Mucosa of rectum (tissue), 2 donors: ENCODE data around the gene RARRES2.

Experiments
- H3K27ac ChIP-seq, 2 donors: one replicate each; pipeline ENCODE4 v1.7.0; 2013; ENCODE audit warnings: inconsistent platforms in 2 of 2, low read depth in 2 of 2, low read length in 2 of 2
- H3K27me3 ChIP-seq, 2 donors: one replicate each; pipeline ENCODE4 v1.7.0; 2013; ENCODE audit warnings: low read length in 2 of 2; ENCODE audit not compliant: control insufficient read depth in 2 of 2, insufficient read depth in 2 of 2
- H3K36me3 ChIP-seq, 2 donors: one replicate each; pipeline ENCODE4 v1.7.0; 2013; ENCODE audit warnings: low read length in 2 of 2; ENCODE audit not compliant: control insufficient read depth in 2 of 2, insufficient read depth in 2 of 2
- H3K4me1 ChIP-seq, 2 donors: one replicate each; pipeline ENCODE4 v1.7.0; 2013; ENCODE audit warnings: low read length in 2 of 2, mild to moderate bottlenecking in 1 of 2; ENCODE audit not compliant: control insufficient read depth in 2 of 2, insufficient read depth in 2 of 2
- H3K4me3 ChIP-seq, 2 donors: one replicate each; pipeline ENCODE4 v1.7.0; 2013; ENCODE audit warnings: low read length in 2 of 2
- H3K9ac ChIP-seq, 2 donors: one replicate each; pipeline ENCODE4 v1.7.0; 2013; ENCODE audit warnings: low read length in 2 of 2, low read depth in 1 of 2, mild to moderate bottlenecking in 1 of 2
- H3K9me3 ChIP-seq, 2 donors: one replicate each; pipeline ENCODE4 v1.7.0; 2013; ENCODE audit warnings: low read length in 2 of 2; ENCODE audit not compliant: control insufficient read depth in 2 of 2
- donor health status: healthy.
- donor health status: Normal muscosa, but diverticular disease.

The RARRES2 gene

DNA sequence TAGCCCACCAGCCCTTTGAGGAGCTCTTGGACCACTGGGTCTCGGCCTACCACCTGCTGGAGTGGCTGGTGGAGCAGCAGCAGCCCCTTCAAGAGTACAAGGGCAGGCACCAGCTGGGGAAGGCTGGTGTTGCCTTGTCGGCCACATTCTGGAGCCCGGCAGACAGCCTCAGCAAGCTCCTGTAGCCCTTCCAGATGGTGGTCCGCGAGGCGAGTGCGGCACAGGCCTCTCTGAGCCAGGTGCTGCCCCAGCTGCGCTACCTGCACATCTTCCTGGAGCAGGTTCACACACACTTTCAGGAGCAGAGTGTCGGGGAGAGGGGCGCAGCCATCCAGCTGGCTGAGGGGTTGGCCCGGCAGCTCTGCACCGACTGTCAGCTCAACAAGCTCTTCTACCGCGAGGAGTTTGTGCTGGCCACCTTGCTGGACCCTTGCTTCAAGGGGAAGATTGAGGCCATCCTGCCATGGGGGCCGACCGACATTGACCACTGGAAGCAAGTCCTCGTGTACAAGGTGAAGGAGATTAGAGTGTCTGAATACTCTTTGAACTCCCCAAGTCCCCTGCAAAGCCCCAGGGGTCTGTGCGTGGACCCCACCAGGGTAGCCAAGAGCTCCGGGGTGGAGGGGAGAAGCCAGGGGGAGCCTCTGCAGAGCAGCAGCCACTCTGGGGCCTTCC lies 11.1 kb downstream of the RARRES2 start:
- Histone ChIP-seq H3K4me3 (no peak overlapping the region), H3K27me3 (no peaks in the 10 kb centered on the region), H3K27ac (no peak overlapping the region), H3K36me3 (peaks cover 6 to 13% of the 10 kb centered on the region in 2 donors), H3K4me1 (no peaks in the 10 kb centered on the region), H3K9ac (no peak overlapping the region), H3K9me3 (no peaks in the 10 kb centered on the region)

DNA sequence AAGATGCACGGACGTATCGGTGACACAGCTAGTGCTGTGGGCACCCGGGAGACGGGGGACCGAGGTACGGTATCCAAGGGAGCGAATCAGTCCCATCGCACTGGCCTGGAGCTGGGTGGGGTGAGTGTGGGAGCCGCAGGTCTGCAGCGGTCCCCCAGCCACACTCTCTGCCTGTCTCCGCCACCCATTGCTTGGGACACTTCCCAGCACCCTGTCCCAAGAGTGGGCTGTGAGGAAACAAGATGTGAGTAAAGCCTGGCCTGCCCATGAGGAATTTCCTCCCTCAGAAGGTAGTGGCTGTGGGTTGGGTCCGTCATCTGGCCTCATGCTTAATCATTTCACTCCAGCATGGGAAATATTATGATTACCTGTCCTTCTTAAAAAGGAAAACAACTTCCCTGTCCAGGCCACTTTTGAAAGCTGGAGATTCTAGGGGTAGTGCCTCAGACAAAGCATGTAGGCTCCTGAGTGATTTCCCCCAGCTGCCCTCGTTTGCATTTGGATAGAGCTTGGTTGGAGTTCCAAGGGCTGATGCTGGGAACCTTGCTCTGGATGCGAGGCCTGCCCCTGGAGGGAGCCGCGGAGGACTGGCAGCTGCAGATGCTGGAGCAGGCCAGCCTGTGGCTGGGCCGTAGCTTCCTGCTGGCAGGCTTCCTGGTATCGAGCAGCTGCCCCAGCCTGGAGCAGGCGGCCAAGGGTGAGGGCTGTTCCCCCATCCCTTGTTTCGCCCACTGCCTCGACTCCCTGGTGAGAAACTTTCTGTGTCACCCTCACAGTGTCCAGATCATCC lies 11.9 kb downstream of the RARRES2 start:
- Histone ChIP-seq H3K9me3 (no peaks in the 10 kb centered on the region), H3K27ac (no peak overlapping the region), H3K4me3 (no peak overlapping the region), H3K4me1 (peaks cover 2 to 3% of the 10 kb centered on the region in 2 donors), H3K36me3 (peaks cover 6 to 13% of the 10 kb centered on the region in 2 donors), H3K27me3 (no peaks in the 10 kb centered on the region), H3K9ac (no peak overlapping the region)

DNA sequence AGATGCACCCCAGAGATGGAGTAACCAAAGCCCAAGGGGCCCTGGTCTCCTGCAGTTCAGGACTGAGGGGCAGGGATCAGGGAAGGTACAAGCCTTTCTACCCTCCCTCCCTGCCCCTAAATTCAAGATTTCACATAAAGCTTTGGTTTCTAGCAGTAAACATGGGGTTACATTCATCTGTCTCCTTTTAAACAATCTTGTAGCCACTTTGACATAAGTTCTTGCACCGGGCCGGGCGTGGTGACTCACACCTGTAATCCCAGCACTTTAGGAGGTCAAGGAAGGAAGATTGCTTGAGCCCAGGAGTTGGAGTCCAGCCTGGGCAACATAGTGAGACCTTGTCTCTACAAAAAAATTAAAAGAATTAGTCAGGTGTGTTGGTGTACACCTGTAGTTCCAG lies 14.1 kb downstream of the RARRES2 start:
- peaks cover 6 to 13% of the 10 kb centered on the region in 2 donors for H3K36me3 ChIP-seq
- H3K4me1 ChIP-seq, result peaks cover 15 to 17% of the 10 kb centered on the region in 2 donors
- H3K27me3 ChIP-seq, result no peaks in the 10 kb centered on the region
- no peak overlapping the region for H3K9ac ChIP-seq
- H3K27ac ChIP-seq, result no peak overlapping the region
- no peaks in the 10 kb centered on the region for H3K9me3 ChIP-seq
- H3K4me3 ChIP-seq, result no peak overlapping the region

DNA sequence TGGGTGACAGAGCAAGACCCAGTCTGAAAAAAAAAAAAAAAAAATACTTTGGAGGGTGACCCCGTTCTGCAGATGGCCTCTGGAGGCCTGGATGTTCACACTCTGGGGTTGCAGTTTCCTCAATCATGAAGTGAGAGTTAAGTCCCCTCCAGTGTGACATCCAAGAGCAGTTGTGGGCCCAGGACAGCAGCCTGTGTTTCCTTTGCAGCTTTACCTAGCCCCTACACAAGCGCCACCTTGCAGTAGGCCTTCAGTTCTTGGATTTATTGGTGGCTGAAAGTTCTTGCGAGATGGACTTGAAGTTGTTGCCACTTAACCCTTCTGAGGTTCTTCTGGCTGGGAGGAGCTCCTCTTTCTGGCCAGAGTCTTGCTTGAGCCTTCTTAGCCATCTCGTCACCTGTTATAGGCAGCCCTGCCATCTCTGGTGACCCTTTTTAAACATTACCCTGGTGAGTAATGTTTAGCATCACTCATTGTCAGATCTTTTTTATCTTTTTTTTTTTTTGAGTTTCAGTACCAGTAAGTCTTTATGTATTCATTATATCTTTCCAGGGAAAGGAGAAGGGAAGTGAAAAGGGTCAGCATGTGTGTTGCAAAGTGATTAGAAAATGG lies 14.7 kb downstream of the RARRES2 start:
- H3K9ac ChIP-seq, result no peak overlapping the region
- no peaks in the 10 kb centered on the region for H3K9me3 ChIP-seq
- H3K4me3 ChIP-seq, result no peak overlapping the region
- H3K27me3 ChIP-seq, result no peaks in the 10 kb centered on the region
- peaks cover 6 to 13% of the 10 kb centered on the region in 2 donors for H3K36me3 ChIP-seq
- no peak overlapping the region for H3K27ac ChIP-seq
- peaks cover 20 to 22% of the 10 kb centered on the region in 2 donors for H3K4me1 ChIP-seq

DNA sequence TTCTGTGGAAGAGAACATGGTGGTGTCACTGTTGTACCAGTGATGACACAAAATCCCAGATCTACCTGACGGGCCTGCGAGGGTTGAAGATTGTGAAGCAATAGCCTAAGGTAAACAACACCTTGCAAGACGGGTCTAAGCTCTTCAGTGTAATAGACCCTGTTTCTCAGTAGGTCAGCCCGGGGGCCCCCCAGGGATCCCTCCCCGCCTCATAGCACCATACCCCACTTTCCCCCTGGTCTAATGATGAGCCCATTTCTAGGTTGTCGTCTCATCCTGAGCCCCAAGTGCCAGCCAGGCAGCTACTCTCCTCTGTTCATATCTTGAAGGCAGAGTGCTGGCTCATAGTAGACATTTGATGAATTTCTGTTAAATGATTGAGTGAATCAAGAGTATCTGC lies 15.5 kb downstream of the RARRES2 start:
- peaks cover 20 to 24% of the 10 kb centered on the region in 2 donors for H3K4me1 ChIP-seq
- no peaks in the 10 kb centered on the region for H3K27me3 ChIP-seq
- no peak overlapping the region for H3K27ac ChIP-seq
- H3K9me3 ChIP-seq, result no peaks in the 10 kb centered on the region
- H3K4me3 ChIP-seq, result no peak overlapping the region
- H3K9ac ChIP-seq, result no peak overlapping the region
- peaks cover 6 to 13% of the 10 kb centered on the region in 2 donors for H3K36me3 ChIP-seq

DNA sequence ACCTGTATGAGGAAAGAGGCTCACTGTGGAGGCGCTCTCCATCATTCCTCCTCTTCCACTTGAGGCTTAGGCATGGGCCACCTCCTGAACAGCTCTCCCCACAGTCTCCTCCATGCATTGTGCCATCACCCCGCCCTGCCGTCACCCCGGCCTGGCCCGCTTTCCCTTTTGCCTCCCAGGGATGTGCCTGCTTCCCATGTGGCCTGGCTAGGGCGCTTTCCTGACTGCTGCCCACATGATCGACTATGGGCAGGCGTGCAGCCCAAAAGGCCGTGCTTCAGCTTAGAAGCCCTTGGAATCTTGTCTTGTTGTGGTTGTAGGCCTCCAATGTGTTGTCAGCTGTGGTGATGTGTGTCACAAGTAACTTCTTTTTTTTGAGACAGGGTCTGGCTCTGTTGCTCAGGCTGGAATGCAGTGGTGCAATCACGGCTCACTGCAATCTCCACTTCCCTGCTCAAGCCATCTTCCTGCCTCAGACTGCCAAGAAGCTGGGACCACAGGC lies 16.3 kb downstream of the RARRES2 start:
- Histone ChIP-seq H3K27ac (peak overlapping the region in 1 of 2 donors; percentile 90), H3K9ac (no peak overlapping the region), H3K4me1 (peaks cover 20 to 24% of the 10 kb centered on the region in 2 donors), H3K36me3 (peaks cover 2 to 9% of the 10 kb centered on the region in 2 donors), H3K4me3 (no peak overlapping the region), H3K9me3 (no peaks in the 10 kb centered on the region), H3K27me3 (no peaks in the 10 kb centered on the region)

DNA sequence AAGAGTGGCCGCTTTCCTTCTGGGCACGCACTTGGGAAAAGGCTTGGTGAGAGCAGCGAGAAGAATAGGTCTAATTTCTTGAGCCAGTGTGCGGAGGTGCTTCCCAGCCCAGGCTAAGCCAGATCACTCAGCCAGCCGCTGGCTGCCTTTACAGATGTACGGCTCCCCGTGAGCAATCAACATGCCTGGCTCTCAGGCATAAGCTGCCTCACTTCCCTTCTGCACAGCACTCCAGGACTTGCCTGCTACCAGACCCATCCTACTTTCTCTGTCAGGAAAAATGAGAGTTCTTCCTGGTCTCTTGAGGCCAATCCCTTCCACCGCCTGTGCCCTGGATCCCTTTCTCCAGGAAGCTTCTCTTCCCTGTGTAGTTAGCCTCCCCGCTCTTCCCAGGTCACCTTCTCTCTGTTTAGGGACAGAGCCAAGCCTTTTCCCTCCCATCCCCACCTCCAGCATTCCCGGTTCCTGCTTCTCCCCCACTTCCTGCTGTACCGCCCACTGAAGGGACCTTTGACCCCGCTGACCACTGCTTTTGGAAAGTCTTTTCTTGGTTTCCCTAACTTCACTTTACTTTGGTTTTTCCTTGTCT lies 17.0 kb downstream of the RARRES2 start:
- Histone ChIP-seq H3K9me3 (no peaks in the 10 kb centered on the region), H3K36me3 (peaks cover 2 to 8% of the 10 kb centered on the region in 2 donors), H3K4me1 (peaks cover 20 to 24% of the 10 kb centered on the region in 2 donors), H3K9ac (peak overlapping the region in 1 of 2 donors; percentile 91), H3K4me3 (peak overlapping the region; percentile 70 to 88), H3K27ac (peak overlapping the region; percentile 88 to 90), H3K27me3 (no peaks in the 10 kb centered on the region)

DNA sequence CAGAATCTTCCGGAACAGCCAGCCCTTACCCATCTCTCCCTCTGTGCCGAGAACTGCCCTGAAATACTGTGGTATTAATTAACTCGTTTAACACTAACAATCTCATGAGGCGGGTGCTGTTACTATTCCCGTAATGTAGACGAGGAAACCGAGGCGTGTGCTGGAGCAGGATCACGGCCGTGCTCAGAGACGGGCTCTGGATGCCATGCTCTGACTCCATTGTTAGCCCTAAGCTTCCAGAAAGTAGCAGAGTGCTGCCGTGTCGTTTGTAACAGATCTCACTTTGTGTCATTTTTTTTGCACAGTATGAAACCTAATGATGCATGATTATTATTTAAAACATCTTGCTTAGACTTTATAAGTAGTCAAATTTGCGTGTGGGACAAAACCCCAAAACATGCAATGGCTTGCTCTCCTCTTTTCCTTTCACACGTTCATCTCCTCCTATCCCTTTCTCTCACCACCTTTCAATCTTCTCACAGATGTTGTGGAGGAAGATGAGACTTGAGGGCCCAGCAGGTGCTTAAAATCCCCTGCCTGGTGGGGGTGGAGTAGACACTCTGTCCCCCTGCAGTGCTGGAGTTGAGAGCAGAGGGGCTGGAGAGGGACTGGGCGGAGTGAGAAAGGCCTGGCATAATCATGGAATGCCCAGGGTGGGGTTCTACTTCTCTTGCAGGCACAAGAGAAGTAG lies 17.6 kb downstream of the RARRES2 start:
- Histone ChIP-seq H3K9me3 (no peaks in the 10 kb centered on the region), H3K9ac (peak overlapping the region; percentile 87 to 91), H3K27me3 (no peaks in the 10 kb centered on the region), H3K4me1 (peaks cover 20 to 24% of the 10 kb centered on the region in 2 donors), H3K27ac (peak overlapping the region; percentile 88 to 90), H3K36me3 (peaks cover 2 to 8% of the 10 kb centered on the region in 2 donors), H3K4me3 (peak overlapping the region; percentile 70 to 88)

DNA sequence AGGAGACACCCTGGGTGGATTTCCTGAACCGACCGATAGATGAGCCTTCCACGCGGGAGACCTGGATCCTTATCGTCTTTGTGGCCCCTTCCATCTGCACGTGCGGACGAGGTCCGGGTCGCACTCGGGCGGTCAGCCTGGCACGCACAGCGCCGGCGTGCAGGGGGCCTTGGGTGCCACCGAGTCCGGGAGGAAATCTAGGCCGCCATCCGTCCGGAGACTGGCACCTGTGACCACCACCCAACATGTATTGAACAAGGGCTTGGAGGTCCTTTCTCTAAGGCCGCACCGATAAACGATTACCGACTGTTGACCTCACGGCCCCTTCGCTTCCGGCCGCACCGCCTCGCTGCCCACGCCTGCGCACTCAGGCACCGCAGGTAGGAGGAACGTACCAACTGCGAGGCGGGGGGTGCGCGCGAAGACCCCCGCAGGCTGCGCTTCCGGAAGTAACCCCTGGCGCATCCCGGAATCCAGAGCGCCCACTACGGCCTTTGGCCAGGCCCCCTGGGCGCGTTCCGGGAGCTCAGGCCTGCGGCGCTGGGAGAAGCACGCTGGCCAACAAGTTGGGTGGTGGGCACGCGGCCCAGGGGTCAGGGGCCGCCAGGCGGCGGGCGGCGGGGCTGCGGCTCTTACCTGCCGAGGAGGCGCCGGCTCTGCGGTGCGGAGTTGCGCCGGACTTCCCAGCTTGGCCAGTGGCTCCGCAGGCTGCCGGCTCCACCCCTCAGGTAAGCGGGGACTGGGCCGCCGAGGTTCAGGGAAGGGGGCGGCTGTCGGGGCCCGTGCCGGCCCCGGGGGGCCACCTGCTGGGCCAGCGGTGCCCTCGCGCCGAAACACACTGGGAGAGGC lies 18.4 kb downstream of the RARRES2 start, which contains the start of the genes ACTR3C and LRRC61:
Gene ACTR3C (minus strand): TSS at position 713 of the 849 bp plus-strand sequence. CDS start 28,249 bp downstream, outside the sequence.
Gene LRRC61 (plus strand): TSS at position 523 of the 849 bp plus-strand sequence. CDS start 13,507 bp downstream, outside the sequence.
- H3K27ac ChIP-seq, result peak within 1 kb of the TSS; percentile 88 to 90
- H3K4me1 ChIP-seq, result peaks cover 20 to 24% of the 10 kb centered on the region in 2 donors
- H3K27me3 ChIP-seq, result no peaks in the 10 kb centered on the region
- no peaks in the 10 kb centered on the region for H3K9me3 ChIP-seq
- peak within 1 kb of the TSS; percentile 87 to 91 for H3K9ac ChIP-seq
- H3K4me3 ChIP-seq, result peak within 1 kb of the TSS; percentile 70 to 88
- peaks cover 0 to 2% of the 10 kb centered on the region in 2 donors for H3K36me3 ChIP-seq
